Stimulated activated CD8-positive, alpha-beta memory T cell treated with anti-CD3 and anti-CD28 coated beads, Interleukin-7, amount 100 ng/mL, for 1 hour (primary cell): ENCODE results near the gene ISG20.

ENCODE experiments used
- DNase-seq, 2 donors: peaks; one replicate each; pipeline ENCODE4 v3.0.0-alpha.2; 2020; ENCODE audit warnings: low read depth in 2 of 2

ISG20 gene

GRCh38 chr15:88653200-88654064, 14.6 kb downstream of the ISG20 start:
- DNase-seq: no peak

GRCh38 chr15:88654430-88655102, 15.8 kb downstream of the ISG20 start:
- no peak for DNase-seq

- DNase-seq: no peak
Measured at GRCh38 chr15:88655103-88655553, 16.3 kb downstream of the ISG20 start.

DNA sequence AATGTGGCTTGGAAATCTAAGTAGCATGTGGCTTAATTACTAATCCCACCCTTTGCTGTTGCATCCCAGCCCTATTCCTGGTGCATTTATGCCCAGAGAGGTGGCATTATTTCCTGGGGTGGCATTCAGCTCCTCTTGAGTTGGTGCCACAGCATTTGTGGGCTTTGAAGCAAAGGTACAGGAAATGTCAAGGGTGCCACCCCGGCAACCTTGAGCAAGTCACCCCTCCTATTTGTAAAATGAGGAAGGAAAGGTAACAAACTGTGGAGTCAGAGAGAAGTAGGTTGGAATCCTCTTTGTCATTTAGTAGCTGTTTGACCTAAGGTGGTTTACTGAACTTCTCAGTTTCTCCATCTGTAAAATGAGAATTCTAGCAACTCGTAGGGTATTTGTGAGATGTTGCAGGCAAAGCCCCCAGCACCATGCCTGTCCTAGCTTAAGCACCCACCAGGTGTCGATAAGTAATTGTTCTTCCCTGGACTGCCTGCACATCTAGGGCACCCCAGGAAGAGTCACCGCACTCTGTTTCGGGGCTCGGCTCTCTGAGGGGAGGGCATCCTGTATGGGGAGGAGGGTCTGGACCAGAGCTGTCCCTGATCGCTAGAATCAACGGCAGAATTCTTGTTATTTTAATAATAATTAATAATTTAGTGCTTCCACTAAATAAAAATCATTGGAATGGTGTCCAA, 17.1 kb downstream of the ISG20 start:
- DNase-seq: no peak

DNA sequence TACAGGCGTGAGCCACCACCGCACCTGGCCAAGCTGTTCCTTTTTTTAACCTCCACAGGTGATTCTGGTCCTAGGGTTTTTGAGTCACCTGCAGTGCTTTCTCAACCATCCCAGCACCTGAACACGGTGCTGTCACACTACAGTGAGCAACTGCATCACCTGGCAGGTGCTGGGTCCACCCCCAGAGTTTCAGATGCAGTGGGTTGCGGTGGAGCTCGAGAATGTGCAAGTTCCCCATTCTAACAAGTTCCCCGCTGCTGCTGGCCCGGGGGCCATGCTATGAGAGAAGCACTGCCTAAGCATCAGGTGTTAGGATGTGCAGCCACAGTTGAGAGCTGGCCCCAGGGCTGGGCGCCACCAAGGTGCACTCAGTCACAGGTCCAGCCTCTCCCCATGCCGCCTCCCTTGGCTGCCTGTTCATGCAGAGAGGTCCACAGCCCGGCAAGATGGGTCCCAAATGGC, 18.0 kb downstream of the ISG20 start:
- DNase-seq: no peak

DNA sequence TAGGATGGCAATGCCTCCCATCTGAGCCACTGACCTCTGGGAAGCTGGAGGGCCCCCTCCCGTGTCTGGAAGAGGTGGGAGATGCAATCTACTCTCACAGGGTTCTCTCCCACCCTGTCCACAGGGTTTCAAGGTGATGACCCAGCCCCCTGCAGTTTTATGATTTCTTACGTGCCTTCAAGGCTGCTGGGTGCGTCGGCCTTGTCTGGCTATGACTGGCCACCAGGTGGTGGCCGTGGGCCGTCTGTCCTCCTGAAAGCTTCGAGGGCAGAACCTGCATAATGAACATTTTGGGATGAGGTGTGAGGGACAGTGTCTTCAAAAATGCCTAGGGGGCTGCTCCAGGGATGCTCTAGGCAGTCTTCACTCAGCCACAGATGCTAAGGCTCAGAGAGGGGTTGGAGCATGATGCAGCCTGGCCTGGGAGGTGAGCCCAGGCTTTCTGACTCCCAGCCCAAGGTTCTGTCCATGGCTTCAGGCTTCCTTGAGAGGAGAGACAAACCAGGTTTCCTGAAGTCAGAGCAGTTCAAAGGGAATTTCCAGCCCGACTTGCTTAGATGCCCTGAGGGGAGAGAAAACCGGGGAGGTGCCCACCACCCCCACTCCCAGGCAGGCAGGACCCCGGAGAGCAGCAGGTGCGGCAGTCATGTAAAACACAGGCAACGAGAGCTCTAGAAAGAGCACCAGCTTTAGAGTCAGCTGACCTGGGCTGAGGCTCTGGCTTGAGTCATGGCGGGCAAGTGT, 18.7 kb downstream of the ISG20 start:
- no peak for DNase-seq

DNA sequence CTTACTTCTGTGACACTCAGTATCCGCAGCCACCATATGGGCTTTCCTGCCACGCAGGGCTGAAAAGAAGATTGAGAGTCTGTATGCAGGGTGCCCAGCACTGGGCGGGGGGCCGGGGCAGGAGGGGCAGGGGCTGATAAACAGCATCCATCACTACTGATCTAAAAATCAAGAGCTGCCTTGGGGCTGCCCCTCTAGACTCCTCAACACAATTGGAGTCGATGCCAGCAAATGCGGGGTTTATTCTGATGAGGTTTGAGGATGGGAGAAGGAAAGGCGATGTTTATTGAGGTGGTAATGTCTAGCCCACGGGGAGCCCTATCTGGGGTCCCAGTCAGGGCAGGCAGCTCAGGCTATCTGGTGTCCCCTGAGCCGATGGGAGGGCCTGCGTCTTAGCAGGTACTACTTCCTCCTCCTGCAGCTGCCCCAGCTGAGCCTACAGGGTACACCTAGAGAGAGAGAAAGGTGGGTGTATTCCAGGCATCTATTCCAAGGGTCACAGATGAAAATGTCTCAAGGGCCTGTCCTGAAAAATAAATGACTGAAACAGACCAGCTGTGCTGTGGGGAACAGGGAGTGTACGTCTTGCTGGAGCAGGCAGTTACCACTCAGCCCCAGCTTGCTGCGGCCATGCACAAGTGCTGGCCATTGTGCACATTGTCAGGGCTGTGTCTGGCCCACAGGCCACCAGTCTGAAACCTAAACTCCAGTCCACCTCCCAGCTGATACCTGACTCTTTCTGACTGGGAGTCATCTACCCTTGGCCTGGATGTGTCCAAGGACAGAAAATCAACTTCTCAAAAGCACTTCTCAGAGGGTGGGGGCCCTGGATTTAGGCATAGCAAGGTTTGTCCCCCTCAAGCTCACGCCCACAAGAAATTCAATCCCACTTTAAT, 19.5 kb downstream of the ISG20 start:
- no peak for DNase-seq

DNA sequence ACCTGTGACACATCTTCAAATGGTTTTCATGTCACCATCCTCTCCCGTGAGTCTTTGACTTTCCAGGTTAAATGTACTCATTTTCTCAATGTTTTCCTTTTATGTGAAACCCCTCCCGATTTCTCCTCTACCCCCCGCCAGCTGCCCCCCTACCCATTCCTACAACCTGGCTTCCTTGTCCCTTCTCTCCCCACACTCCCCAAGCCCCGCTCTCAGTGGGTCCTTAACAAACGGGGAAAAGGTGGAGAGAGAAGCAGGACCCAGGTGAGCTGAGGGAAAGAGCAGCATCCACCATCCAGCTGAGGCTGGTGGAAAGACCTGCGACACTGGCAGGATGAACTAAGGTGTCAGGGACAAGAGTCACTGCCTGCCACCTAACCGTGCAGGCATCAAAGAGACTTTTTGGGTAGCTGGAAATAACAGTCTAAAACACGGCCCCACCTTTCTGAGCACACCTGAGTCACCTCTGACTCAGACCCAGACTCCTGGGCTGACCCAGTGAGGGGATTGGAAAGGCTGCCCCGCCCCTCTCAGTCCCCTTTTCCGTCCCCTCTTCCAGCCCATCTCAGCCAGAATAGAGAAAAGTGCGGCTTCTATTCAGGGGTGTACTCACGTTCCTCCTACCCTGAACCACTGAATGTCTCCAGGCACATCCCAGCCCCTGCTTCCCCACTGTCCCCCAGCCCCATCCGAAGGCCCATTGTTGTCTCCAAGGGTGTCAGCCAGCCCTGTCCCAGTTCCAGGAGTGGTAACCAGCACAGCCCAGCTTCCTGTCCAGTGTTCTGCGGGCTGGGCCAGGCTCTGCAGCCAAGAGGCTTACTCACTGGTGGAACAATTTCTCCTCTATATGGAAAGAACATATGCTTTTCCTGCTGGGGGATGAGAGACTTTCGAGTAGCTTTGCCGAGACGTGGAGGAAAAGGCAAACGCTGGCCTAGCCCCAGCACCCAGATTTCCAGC, 20.4 kb downstream of the ISG20 start:
- DNase-seq: no peak

DNA sequence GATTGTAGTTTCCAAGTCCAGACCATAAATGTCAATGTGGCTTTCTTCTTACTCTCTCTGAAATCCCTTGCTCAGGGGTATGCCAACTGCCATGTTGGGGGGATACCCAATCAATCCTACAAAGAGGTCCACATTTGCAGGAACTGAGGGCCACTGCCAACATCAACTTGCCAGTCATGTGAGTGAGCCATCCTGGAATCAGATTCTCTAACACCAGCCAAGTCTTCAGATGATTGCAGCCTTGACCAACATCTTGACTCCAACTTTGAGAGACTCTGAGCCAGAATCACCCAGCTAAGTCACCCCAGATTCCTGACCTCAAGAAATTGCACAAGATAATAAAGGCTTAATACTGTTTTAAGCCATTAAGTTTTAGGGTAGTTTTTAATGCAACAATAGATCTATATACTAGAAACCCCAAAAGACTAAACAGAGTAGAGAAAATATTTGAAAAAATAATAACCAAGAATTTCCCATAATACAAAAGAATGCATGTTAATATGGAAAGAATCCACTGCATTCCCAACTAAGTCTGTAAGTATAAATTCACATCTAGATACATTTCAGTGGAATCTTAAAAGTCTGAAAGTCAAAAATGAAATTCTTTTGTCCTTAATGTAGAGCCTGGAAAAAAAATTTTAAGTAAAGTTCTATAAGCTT, 22.4 kb downstream of the ISG20 start:
- DNase-seq: no peak

DNA sequence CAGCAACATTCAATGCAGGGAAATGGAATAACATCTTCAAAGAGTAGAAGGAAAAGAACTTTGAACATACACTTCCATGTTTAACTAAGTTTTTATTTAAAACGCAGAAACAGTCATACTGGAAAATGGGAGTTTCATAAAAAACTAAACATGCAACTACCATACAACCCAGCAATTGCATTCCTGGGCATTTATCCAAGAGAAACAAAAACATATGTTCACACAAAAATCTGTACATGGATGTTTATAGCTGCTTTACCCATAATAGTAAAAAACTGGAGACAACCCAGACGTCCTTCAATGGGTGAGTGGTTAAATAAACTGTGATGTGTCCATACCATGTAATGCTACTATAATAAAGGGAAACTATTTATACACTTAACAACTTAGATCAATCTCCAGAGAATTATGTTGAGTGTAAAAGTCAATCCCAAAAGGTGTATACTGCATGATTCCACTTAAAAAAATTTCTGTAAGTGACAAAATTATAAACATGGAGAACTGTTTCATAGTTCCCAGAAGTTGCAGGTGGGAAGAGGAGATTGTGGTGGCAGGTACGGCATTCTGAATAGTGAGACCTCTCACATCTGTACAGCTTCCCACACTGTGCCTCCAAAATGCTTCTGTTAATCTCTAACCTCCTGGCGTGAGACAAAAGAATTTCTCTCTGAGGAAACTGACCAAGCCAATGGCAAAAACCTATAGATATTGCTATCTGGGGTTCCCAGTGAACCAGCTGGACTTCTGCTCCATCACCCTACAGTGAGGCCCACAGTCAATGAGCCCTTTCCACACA, 23.1 kb downstream of the ISG20 start:
- DNase-seq: no peak

DNA sequence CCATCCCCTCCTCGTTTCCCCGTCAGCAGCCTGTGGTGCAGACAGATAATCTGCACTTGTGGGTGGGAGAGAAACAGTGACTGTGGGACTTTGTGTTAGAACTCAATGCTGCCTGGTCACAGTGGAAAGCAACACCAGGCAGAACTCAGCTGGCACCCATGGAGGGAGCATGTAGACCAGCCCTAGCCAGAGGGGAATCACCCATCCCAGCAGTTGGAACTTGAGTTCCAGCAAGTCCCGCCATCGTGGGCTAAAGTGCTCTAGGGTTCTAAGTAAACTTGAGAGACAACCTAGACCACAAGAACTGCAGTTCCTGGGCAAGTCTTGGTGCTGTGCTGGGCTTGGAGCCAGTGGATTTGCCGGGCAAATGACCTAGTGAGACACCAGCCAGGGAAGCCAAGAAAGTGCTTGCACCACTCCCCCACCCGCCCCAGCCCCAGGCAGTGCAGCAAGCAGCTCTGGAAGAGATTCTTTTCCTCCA, 24.4 kb downstream of the ISG20 start:
- DNase-seq: no peak

DNA sequence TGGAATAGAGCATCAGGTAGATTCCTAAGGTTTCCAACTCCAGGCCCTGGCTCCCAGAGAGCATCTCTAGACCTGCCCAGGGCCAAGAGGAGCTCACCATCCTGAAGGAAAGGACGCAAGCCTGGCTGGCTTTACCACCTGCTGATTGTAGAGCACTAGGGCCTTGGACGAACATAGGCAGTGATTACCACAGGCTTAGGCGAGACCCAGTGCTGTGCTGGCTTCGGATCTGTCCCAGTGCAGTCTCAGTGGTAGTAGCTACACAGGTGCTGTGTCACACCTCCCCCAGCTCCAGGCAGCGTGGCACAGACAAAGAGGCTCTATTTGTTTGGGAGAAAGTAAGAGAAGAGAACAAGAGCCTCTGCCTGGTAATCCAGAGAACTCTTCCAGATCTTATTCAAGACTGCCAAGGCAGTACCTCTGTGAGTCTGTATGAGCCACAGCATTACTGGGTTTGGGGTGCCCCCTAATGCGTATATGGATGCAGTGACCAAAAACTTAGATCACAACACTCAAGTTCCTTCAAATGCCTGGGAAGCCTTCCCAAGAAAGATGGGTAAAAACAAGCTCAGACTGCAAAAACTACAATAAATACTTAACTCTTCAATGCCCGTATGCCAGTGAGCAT, 25.4 kb downstream of the ISG20 start:
- no peak for DNase-seq

GRCh38 chr15:88674661-88675060, 35.8 kb downstream of the ISG20 start:
- DNase-seq: no peak

DNA sequence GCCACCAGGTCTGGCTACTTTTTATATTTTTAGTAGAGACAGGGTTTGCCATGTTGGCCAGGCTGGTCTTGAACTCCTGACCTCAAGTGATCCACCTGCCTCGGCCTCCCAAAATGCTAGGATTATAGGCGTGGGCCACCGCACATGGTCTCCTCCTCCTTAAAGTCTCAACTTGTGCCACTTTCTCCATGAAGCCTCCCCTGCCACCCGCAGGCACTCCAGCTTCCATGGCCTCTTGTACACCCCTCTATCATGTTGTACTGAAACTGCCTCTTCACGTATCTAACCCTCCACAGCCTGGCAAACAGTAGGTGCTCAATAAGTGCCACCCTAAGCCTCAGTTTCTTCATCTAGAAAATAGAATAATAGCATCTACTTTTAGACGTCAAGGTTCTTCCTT, 39.9 kb downstream of the ISG20 start:
- no peak for DNase-seq

DNA sequence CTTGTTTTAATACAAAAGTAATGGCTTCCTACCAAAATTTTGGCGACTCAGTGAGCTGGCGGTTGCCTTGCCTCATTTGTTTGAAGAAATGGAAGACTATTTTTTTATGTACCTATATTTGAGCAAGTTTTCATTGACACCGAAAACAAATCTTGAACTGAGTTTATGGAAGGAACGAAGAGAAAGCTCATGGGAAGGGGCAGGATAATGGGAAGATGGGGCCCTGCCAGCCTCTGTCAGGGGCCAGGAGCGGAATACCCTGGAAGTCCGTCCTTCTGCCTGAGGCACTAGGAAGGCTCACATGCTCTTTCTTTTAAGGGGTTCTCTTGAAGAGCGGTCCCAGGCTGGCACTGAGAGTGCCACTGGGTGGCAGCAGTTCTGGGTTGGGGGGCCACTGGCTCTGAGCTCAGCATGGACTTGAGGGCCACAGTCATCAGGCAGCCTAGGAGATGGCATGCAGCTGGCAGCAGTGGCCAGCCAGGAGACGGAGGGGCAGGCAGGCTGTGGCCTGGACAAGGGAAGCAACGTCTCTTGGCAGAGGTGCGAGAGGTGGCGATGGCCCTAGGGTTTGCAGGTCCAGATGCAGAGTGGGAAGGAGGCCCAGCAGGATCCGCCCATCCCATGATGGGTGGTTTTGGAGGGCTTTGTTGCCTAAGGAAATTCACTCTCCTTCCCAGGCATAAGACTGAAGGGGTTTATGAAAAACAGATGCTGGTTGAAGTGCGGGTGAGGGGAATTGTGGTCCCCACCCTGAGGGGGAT, 41.6 kb downstream of the ISG20 start:
- no peak for DNase-seq

GRCh38 chr15:88681610-88682221, 42.9 kb downstream of the ISG20 start:
- DNase-seq: no peak
